Measurements from ENCODE around the gene BFSP1. TPM values are rescaled to one million over a fixed set of nuclear protein-coding genes. Genes with fewer than 3 reads are reported as not detected.

Gene BFSP1
- total and polyA plus RNA-seq, 2 of the 8 experiments (the other 6 are each of a cell fraction or from before 2014, with no cell fraction given): 1.5 to 2.5 TPM

- H3K9me3 ChIP-seq (ENCODE audit: insufficient read depth in 2 of 2, low read depth in 1 of 2, low read length in 1 of 2): no peaks in the 10 kb centered on the region
- H3K27ac ChIP-seq (ENCODE audit: low read depth, low read length): no peak overlapping the region
- no peak overlapping the region for H3K23ac ChIP-seq (ENCODE audit: insufficient read length)
- no peak overlapping the region for H3K18ac ChIP-seq (ENCODE audit: extremely low read depth, low read length)
- H3K23me2 ChIP-seq (ENCODE audit: low read depth, low read length): no peaks in the 10 kb centered on the region
- H3K4me1 ChIP-seq (replicated peaks in 1 of 4; ENCODE audit: control insufficient read depth in 3 of 4, insufficient read depth in 4 of 4, low read length in 3 of 4): no peaks in the 10 kb centered on the region
- CTCF ChIA-PET (ENCODE audit: partially characterized antibody): interaction anchor here (0.5 to 2.6 kb wide), 3 partner anchors 25 to 563 kb away, joined by 3 to 7 read pairs (median 3); no protein-coding TSS in a partner anchor
- POLR2A ChIA-PET (ENCODE audit: partially characterized antibody): no interaction called here
- H4K91ac ChIP-seq (replicated peaks; ENCODE audit: insufficient read length, low read length): no peak overlapping the region
- no peak for TF ChIP-seq SUZ12 (IDR thresholded peaks at IDR 0.05; ENCODE audit: low read length)
- H4K5ac ChIP-seq (ENCODE audit: insufficient read length, low read depth, low read length): no peak overlapping the region
- no peaks in the 10 kb centered on the region for H3K79me2 ChIP-seq (ENCODE audit: control insufficient read depth in 1 of 2, insufficient read depth in 2 of 2, low read length in 2 of 2)
- H2BK120ac ChIP-seq (replicated peaks; ENCODE audit: low read depth, low read length): no peak overlapping the region
- H3K4me3 ChIP-seq (ENCODE audit: extremely low read depth in 1 of 4, insufficient read depth in 2 of 4, low read depth in 3 of 4, low read length in 4 of 4): no peak overlapping the region
- H4K8ac ChIP-seq (ENCODE audit: extremely low read depth, insufficient read depth, low read length): no peak overlapping the region
- H3K4ac ChIP-seq (replicated peaks; ENCODE audit: insufficient read length, low read depth, low read length): no peak overlapping the region
- DNase-seq (ENCODE audit: low read depth in 1 of 2, low spot score in 2 of 2) (no peak), FAIRE-seq (no peak)
- H2AFZ ChIP-seq (ENCODE audit: low read length): no peak overlapping the region
- no peak overlapping the region for H3K14ac ChIP-seq (ENCODE audit: insufficient read length)
- no peak overlapping the region for H2BK5ac ChIP-seq (ENCODE audit: low read depth, low read length)
- no peak overlapping the region for H2BK12ac ChIP-seq (ENCODE audit: low read depth, low read length)
- H3K56ac ChIP-seq (replicated peaks; ENCODE audit: insufficient read length, low read depth, low read length): no peak overlapping the region
- WGBS, 2 experiments (ENCODE audit: extremely low coverage in 1 of 2, insufficient coverage in 1 of 2, insufficient read length in 1 of 2, insufficient replicate concordance in 2 of 2, low coverage in 1 of 2, low lambda C conversion rate in 2 of 2, missing lambda C conversion rate in 1 of 2): 88% methylated on average over 8 of the region's 8 CpGs; no CpG with 5 or more reads in 1 of the 2 experiments
- no peak overlapping the region for H2BK20ac ChIP-seq (ENCODE audit: low read length)
- H3K4me2 ChIP-seq (ENCODE audit: insufficient read depth in 1 of 2, low read depth in 2 of 2, low read length in 2 of 2): no peak overlapping the region
- H2AK5ac ChIP-seq (ENCODE audit: low read depth, low read length): no peak overlapping the region
- no peak overlapping the region for H3K9ac ChIP-seq (replicated peaks in 1 of 4; ENCODE audit: extremely low read depth in 1 of 4, low read depth in 3 of 4, low read length in 3 of 4)
- no peaks in the 10 kb centered on the region for H3K79me1 ChIP-seq (ENCODE audit: low read depth, low read length)
- no peaks in the 10 kb centered on the region for H4K20me1 ChIP-seq (replicated peaks in 1 of 2; ENCODE audit: control insufficient read depth in 1 of 2, insufficient read depth in 2 of 2, low read length in 2 of 2)
- no peaks in the 10 kb centered on the region for H3K36me3 ChIP-seq (ENCODE audit: control insufficient read depth in 2 of 4, insufficient read depth in 4 of 4, low read length in 3 of 4)
- no peak overlapping the region for H2BK15ac ChIP-seq (ENCODE audit: low read length)
- peaks cover 0 to 1% (median 0%) of the 10 kb centered on the region in 4 experiments; a peak in 1 of 7 replicates for H3K27me3 ChIP-seq (replicated peaks in 1 of 4; ENCODE audit: control insufficient read depth in 3 of 4, extremely low read depth in 1 of 4, insufficient read depth in 3 of 4, low read length in 3 of 4)
These were observed 74.9 kb downstream of the BFSP1 start for GRCh38 chr20:17456279-17456678.
